WTC11 (cell line): ENCODE results near the gene PPCDC.

Experiments
- AFF4 ChIP-seq: sonication (generic); formaldehyde crosslinking; IDR thresholded peaks from 2 replicates; pipeline ENCODE4 v1.8.1; 2023; ENCODE audit warnings: mild to moderate bottlenecking, missing genetic modification reagents, borderline replicate concordance
- CTCF ChIP-seq: fragments of 200-600 bp; IDR thresholded peaks from 2 replicates; pipeline ENCODE4 v1.8.0; 2022; ENCODE audit warnings: antibody characterized with exemption
- ESRRA ChIP-seq: sonication (generic); formaldehyde crosslinking; IDR thresholded peaks from 2 replicates; pipeline ENCODE4 v1.8.1; 2022; ENCODE audit warnings: mild to moderate bottlenecking, missing genetic modification reagents, borderline replicate concordance
- FOXJ3 ChIP-seq: sonication (generic); formaldehyde crosslinking; IDR thresholded peaks from 2 replicates; pipeline ENCODE4 v1.9.0; 2021; ENCODE audit warnings: missing genetic modification reagents, mild to moderate bottlenecking, borderline replicate concordance
- NFE2L1 ChIP-seq: sonication (generic); formaldehyde crosslinking; IDR thresholded peaks from 2 replicates; pipeline ENCODE4 v1.8.1; 2023; ENCODE audit warnings: missing genetic modification reagents

DNA sequence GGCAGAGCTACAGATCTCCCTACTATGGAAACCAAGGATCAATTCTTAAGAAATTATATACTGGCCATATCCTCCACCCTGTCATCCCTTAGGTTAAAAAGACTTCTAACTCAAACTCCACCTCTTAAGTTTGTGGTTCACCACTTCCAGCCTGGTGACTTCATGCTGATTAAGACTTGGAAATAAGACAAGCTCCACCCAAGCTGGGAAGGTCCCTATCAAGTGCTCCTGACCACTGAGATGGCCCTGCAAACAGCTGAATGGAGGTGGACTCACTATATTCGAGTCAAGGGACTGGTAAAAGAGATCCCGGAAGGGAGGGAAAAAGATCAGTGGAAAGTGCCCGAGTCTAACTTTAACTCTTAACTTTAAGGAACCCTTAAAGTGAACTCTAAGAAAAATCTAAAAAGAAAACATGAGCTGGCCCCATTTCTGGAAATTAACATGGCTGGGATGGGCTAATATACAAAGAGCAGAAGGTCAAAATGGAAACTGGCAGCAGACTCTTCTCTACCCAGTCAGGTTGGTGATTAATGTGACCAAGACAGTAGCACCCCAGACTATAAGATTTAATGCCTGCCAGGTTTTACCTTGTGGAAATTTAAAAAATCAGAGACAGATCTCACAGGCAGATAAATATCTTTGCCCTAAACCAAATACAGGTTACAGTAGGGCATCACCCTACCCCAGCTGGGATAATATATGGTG, 43.9 kb downstream of the PPCDC start:
- TF ChIP-seq CTCF (no peak), ESRRA (CRISPR knock-in tag) (no peak), NFE2L1 (CRISPR knock-in tag) (no peak), FOXJ3 (CRISPR knock-in tag) (no peak), AFF4 (no peak)
